ENCODE measurements around the gene FAM120AOS.

Gene FAM120AOS

GRCh38 chr9:93479726-93480125 lies 26.3 kb upstream of the FAM120AOS start:
- Histone ChIP-seq H2BK15ac (ENCODE audit: low read depth, poor library complexity, severe bottlenecking) (no peak overlapping the region), H2AFZ (ENCODE audit: low read depth, low read length) (no peak overlapping the region), H3K14ac (ENCODE audit: low read length in 2 of 2) (no peak overlapping the region), H3K79me1 (replicated peaks; ENCODE audit: low read length, poor library complexity, severe bottlenecking) (peaks cover 21% of the 10 kb centered on the region), H3K27ac (ENCODE audit: low read length, poor library complexity, severe bottlenecking) (no peak overlapping the region), H3K23ac (ENCODE audit: low read length in 2 of 2) (no peak overlapping the region), H2BK5ac (ENCODE audit: low read depth, low read length, poor library complexity, severe bottlenecking) (no peak overlapping the region), H4K8ac (ENCODE audit: low read length) (no peak overlapping the region), H3K4me3 (ENCODE audit: insufficient read depth in 1 of 2, low read depth in 1 of 2, low read length in 2 of 2) (peak overlapping the region in 1 of 2 experiments; percentile 28), H3K9me3 (ENCODE audit: control insufficient read depth, low read length) (no peaks in the 10 kb centered on the region), H2BK12ac (ENCODE audit: low read length in 2 of 2) (no peak overlapping the region), H3K4me2 (ENCODE audit: low read length, poor library complexity, severe bottlenecking) (no peak overlapping the region), H3K9ac (ENCODE audit: low read length) (peak overlapping the region; percentile 33), H3K27me3 (ENCODE audit: control insufficient read depth in 1 of 2, insufficient read depth in 1 of 2, low read length in 2 of 2) (no peaks in the 10 kb centered on the region), H2AK5ac (ENCODE audit: low read length, severe bottlenecking) (no peak overlapping the region), H3K36me3 (ENCODE audit: control insufficient read depth in 1 of 2, insufficient read depth in 2 of 2, low read depth in 1 of 2, low read length in 2 of 2) (peaks cover 16 to 24% of the 10 kb centered on the region in 2 experiments), H3K4me1 (ENCODE audit: control insufficient read depth, insufficient read depth, low read depth, low read length) (peaks cover 9% of the 10 kb centered on the region), H4K91ac (ENCODE audit: low read length) (no peak overlapping the region), H3K18ac (ENCODE audit: low read depth in 1 of 2, low read length in 2 of 2) (no peak overlapping the region), H3K4ac (ENCODE audit: low read depth in 1 of 2, low read length in 2 of 2) (no peak overlapping the region), H2BK120ac (ENCODE audit: low read depth, low read length) (no peak overlapping the region)
- no peak for DNase-seq
- 94% methylated on average over 4 of the region's 4 CpGs for WGBS

- WGBS: 98% methylated on average over 2 of the region's 2 CpGs
- Histone ChIP-seq H3K4me3 (ENCODE audit: insufficient read depth in 1 of 2, low read depth in 1 of 2, low read length in 2 of 2) (no peak overlapping the region), H3K14ac (ENCODE audit: low read length in 2 of 2) (no peak overlapping the region)
Measured at GRCh38 chr9:93477397-93477796, 24.0 kb upstream of the FAM120AOS start.

GRCh38 chr9:93476924-93477323 lies 23.5 kb upstream of the FAM120AOS start:
- no peak overlapping the region for H3K4me3 ChIP-seq (ENCODE audit: insufficient read depth in 1 of 2, low read depth in 1 of 2, low read length in 2 of 2)
- H3K4me2 ChIP-seq (ENCODE audit: low read length, poor library complexity, severe bottlenecking): no peak overlapping the region
- H3K27me3 ChIP-seq (ENCODE audit: control insufficient read depth in 1 of 2, insufficient read depth in 1 of 2, low read length in 2 of 2): no peaks in the 10 kb centered on the region
- WGBS: 78% methylated on average over 1 of the region's 4 CpGs
- no peak overlapping the region for H2AFZ ChIP-seq (ENCODE audit: low read depth, low read length)
- H2BK15ac ChIP-seq (ENCODE audit: low read depth, poor library complexity, severe bottlenecking): no peak overlapping the region
- H3K27ac ChIP-seq (ENCODE audit: low read length, poor library complexity, severe bottlenecking): no peak overlapping the region
- H4K8ac ChIP-seq (ENCODE audit: low read length): no peak overlapping the region
- H2BK120ac ChIP-seq (ENCODE audit: low read depth, low read length): no peak overlapping the region
- no peak overlapping the region for H3K4ac ChIP-seq (ENCODE audit: low read depth in 1 of 2, low read length in 2 of 2)
- no peak overlapping the region for H2AK5ac ChIP-seq (ENCODE audit: low read length, severe bottlenecking)
- H3K23ac ChIP-seq (ENCODE audit: low read length in 2 of 2): no peak overlapping the region
- H3K79me1 ChIP-seq (replicated peaks; ENCODE audit: low read length, poor library complexity, severe bottlenecking): peaks cover 15% of the 10 kb centered on the region
- H2BK12ac ChIP-seq (ENCODE audit: low read length in 2 of 2): no peak overlapping the region
- no peak overlapping the region for H3K14ac ChIP-seq (ENCODE audit: low read length in 2 of 2)
- no peak overlapping the region for H4K91ac ChIP-seq (ENCODE audit: low read length)
- H3K9me3 ChIP-seq (ENCODE audit: control insufficient read depth, low read length): no peaks in the 10 kb centered on the region
- no peak overlapping the region for H3K18ac ChIP-seq (ENCODE audit: low read depth in 1 of 2, low read length in 2 of 2)
- no peak for DNase-seq
- peaks cover 5% of the 10 kb centered on the region for H3K4me1 ChIP-seq (ENCODE audit: control insufficient read depth, insufficient read depth, low read depth, low read length)
- no peak overlapping the region for H2BK5ac ChIP-seq (ENCODE audit: low read depth, low read length, poor library complexity, severe bottlenecking)
- peaks cover 7 to 27% of the 10 kb centered on the region in 2 experiments for H3K36me3 ChIP-seq (ENCODE audit: control insufficient read depth in 1 of 2, insufficient read depth in 2 of 2, low read depth in 1 of 2, low read length in 2 of 2)
- H3K9ac ChIP-seq (ENCODE audit: low read length): no peak overlapping the region

More at GRCh38 chr9:93477397-93477796, 24.0 kb upstream of the FAM120AOS start:
- H3K27ac ChIP-seq (ENCODE audit: low read length, poor library complexity, severe bottlenecking): no peak overlapping the region
- no peak overlapping the region for H3K23ac ChIP-seq (ENCODE audit: low read length in 2 of 2)
- H4K8ac ChIP-seq (ENCODE audit: low read length): no peak overlapping the region
- H2AK5ac ChIP-seq (ENCODE audit: low read length, severe bottlenecking): no peak overlapping the region
- H2BK120ac ChIP-seq (ENCODE audit: low read depth, low read length): no peak overlapping the region
- peaks cover 8 to 24% of the 10 kb centered on the region in 2 experiments for H3K36me3 ChIP-seq (ENCODE audit: control insufficient read depth in 1 of 2, insufficient read depth in 2 of 2, low read depth in 1 of 2, low read length in 2 of 2)
- no peaks in the 10 kb centered on the region for H3K9me3 ChIP-seq (ENCODE audit: control insufficient read depth, low read length)
- H3K79me1 ChIP-seq (replicated peaks; ENCODE audit: low read length, poor library complexity, severe bottlenecking): peaks cover 17% of the 10 kb centered on the region
- H3K9ac ChIP-seq (ENCODE audit: low read length): no peak overlapping the region
- H2BK5ac ChIP-seq (ENCODE audit: low read depth, low read length, poor library complexity, severe bottlenecking): no peak overlapping the region
- no peak overlapping the region for H2AFZ ChIP-seq (ENCODE audit: low read depth, low read length)
- H3K4me1 ChIP-seq (ENCODE audit: control insufficient read depth, insufficient read depth, low read depth, low read length): peaks cover 5% of the 10 kb centered on the region
- no peak overlapping the region for H3K18ac ChIP-seq (ENCODE audit: low read depth in 1 of 2, low read length in 2 of 2)
- H3K27me3 ChIP-seq (ENCODE audit: control insufficient read depth in 1 of 2, insufficient read depth in 1 of 2, low read length in 2 of 2): no peaks in the 10 kb centered on the region
- H4K91ac ChIP-seq (ENCODE audit: low read length): no peak overlapping the region
- no peak overlapping the region for H2BK12ac ChIP-seq (ENCODE audit: low read length in 2 of 2)
- H3K4me2 ChIP-seq (ENCODE audit: low read length, poor library complexity, severe bottlenecking): no peak overlapping the region
- no peak overlapping the region for H2BK15ac ChIP-seq (ENCODE audit: low read depth, poor library complexity, severe bottlenecking)
- no peak for DNase-seq
- no peak overlapping the region for H3K4ac ChIP-seq (ENCODE audit: low read depth in 1 of 2, low read length in 2 of 2)

GRCh38 chr9:93475856-93476255 lies 22.5 kb upstream of the FAM120AOS start:
- Histone ChIP-seq H3K9ac (ENCODE audit: low read length) (no peak overlapping the region), H3K27ac (ENCODE audit: low read length, poor library complexity, severe bottlenecking) (no peak overlapping the region), H3K4me2 (ENCODE audit: low read length, poor library complexity, severe bottlenecking) (no peak overlapping the region), H2BK120ac (ENCODE audit: low read depth, low read length) (no peak overlapping the region), H3K14ac (ENCODE audit: low read length in 2 of 2) (no peak overlapping the region), H3K4ac (ENCODE audit: low read depth in 1 of 2, low read length in 2 of 2) (no peak overlapping the region), H4K8ac (ENCODE audit: low read length) (no peak overlapping the region), H3K79me1 (replicated peaks; ENCODE audit: low read length, poor library complexity, severe bottlenecking) (peaks cover 9% of the 10 kb centered on the region), H3K36me3 (ENCODE audit: control insufficient read depth in 1 of 2, insufficient read depth in 2 of 2, low read depth in 1 of 2, low read length in 2 of 2) (peaks cover 5 to 33% of the 10 kb centered on the region in 2 experiments), H3K27me3 (ENCODE audit: control insufficient read depth in 1 of 2, insufficient read depth in 1 of 2, low read length in 2 of 2) (no peaks in the 10 kb centered on the region), H2BK5ac (ENCODE audit: low read depth, low read length, poor library complexity, severe bottlenecking) (no peak overlapping the region), H3K9me3 (ENCODE audit: control insufficient read depth, low read length) (no peaks in the 10 kb centered on the region), H2BK15ac (ENCODE audit: low read depth, poor library complexity, severe bottlenecking) (no peak overlapping the region), H3K4me3 (ENCODE audit: insufficient read depth in 1 of 2, low read depth in 1 of 2, low read length in 2 of 2) (no peak overlapping the region), H3K18ac (ENCODE audit: low read depth in 1 of 2, low read length in 2 of 2) (no peak overlapping the region), H2AK5ac (ENCODE audit: low read length, severe bottlenecking) (no peak overlapping the region), H3K23ac (ENCODE audit: low read length in 2 of 2) (no peak overlapping the region), H2AFZ (ENCODE audit: low read depth, low read length) (no peak overlapping the region), H2BK12ac (ENCODE audit: low read length in 2 of 2) (no peak overlapping the region), H4K91ac (ENCODE audit: low read length) (no peak overlapping the region), H3K4me1 (ENCODE audit: control insufficient read depth, insufficient read depth, low read depth, low read length) (peaks cover 3% of the 10 kb centered on the region)
- DNase-seq: peak; percentile 34
- WGBS: 91% methylated on average over 3 of the region's 3 CpGs

Data from mesenchymal stem cell (in vitro differentiated cells and primary cell).